Natural killer cell (primary cell): ENCODE results near the gene HYAL3. TPM values are rescaled to one million over a fixed set of nuclear protein-coding genes. Genes with fewer than 3 reads are reported as not detected.
"Not testable (repeated sequence)": the region's sequence is repeated elsewhere in the genome, so short reads cannot be mapped to it uniquely, and the experiment has no call there.

Experiments
- ATAC-seq, 3 donors: fragments of 150-1000 bp in 2 of 3; fragments of 200-7000 bp in 1 of 3; cut with Tn5 transposase; 1 replicate in 1 of 3; 2 replicates in 2 of 3; pipeline ENCODE4 v1.10.0; 2021; ENCODE audit warnings: mild to moderate bottlenecking in 2 of 3, moderate library complexity in 2 of 3
- DNase-seq, 2 donors: peaks; one replicate each; pipeline versions ENCODE4 v3.0.0 to v3.0.0-alpha.2; 2013 to 2021; ENCODE audit warnings: mixed read lengths in 1 of 2
- H3K27ac ChIP-seq: one replicate; pipeline ENCODE4 v1.5.1; 2013; ENCODE audit warnings: mild to moderate bottlenecking, low read length
- H3K27me3 ChIP-seq: one replicate; pipeline ENCODE4 v1.6.1; 2013; ENCODE audit warnings: low read length; ENCODE audit not compliant: control insufficient read depth, insufficient read depth
- H3K36me3 ChIP-seq: one replicate; pipeline ENCODE4 v1.6.1; 2013; ENCODE audit warnings: low read length; ENCODE audit not compliant: control insufficient read depth, insufficient read depth
- H3K4me1 ChIP-seq: one replicate; pipeline ENCODE4 v1.6.1; 2013; ENCODE audit warnings: low read length; ENCODE audit not compliant: control insufficient read depth, insufficient read depth
- H3K4me3 ChIP-seq: one replicate; pipeline ENCODE4 v1.5.1; 2013; ENCODE audit warnings: low read length
- H3K9me3 ChIP-seq: one replicate; pipeline ENCODE4 v1.6.1; 2013; ENCODE audit warnings: low read length; ENCODE audit not compliant: control insufficient read depth, insufficient read depth
- H3K27ac Mint-ChIP-seq, 2 donors: one replicate each; pipeline ENCODE4 v1.8.0; 2022; ENCODE audit warnings: mild to moderate bottlenecking in 2 of 2, mixed read lengths in 2 of 2, moderate library complexity in 1 of 2
- H3K27me3 Mint-ChIP-seq, 2 donors: one replicate each; pipeline ENCODE4 v1.8.0; 2022; ENCODE audit warnings: low read depth in 2 of 2, mixed read lengths in 2 of 2
- H3K36me3 Mint-ChIP-seq: one replicate; pipeline ENCODE4 v1.8.0; 2022; ENCODE audit warnings: mixed read lengths
- H3K4me1 Mint-ChIP-seq, 2 donors: one replicate each; pipeline ENCODE4 v1.8.0; 2022; ENCODE audit warnings: mixed read lengths in 2 of 2
- H3K4me3 Mint-ChIP-seq: one replicate; pipeline ENCODE4 v1.8.0; 2022; ENCODE audit warnings: mild to moderate bottlenecking, moderate library complexity, mixed read lengths
- H3K9me3 Mint-ChIP-seq, 2 donors: one replicate each; pipeline ENCODE4 v1.8.0; 2022; ENCODE audit warnings: mixed read lengths in 2 of 2
- WGBS: methylation state at CpG from one replicate; pipeline ENCODE4 v1.1.7; 2013; ENCODE audit warnings: missing lambda C conversion rate; ENCODE audit not compliant: insufficient coverage; 5-methylcytosine and 5-hydroxymethylcytosine counted together
- intact Hi-C: fragments of 100-400 bp; cut with micrococcal nuclease; formaldehyde crosslinking; loops from one replicate; pipeline ENCODE4 v1.14.2; 2022
- total RNA-seq, 4 donors: library from RNA; stranded (reverse); fragments of 120-200 nt in 1 of 4; gene quantifications; one replicate each; pipeline versions ENCODE4 v1.2.3 to v1.2.4, GENCODE V29; 2013 to 2022
- TF ChIP-seq, protein P1 (sequence below): fragments of 200-600 bp; IDR thresholded peaks from one replicate; pipeline ENCODE4 v1.8.0; 2022; ENCODE audit warnings: antibody characterized with exemption

The HYAL3 gene
- total RNA-seq, 3 donors from 2014 or later (not counting 1 experiment from before 2014, with no cell fraction given) = 0.93 to 2.0 (median 1.2) TPM

DNA sequence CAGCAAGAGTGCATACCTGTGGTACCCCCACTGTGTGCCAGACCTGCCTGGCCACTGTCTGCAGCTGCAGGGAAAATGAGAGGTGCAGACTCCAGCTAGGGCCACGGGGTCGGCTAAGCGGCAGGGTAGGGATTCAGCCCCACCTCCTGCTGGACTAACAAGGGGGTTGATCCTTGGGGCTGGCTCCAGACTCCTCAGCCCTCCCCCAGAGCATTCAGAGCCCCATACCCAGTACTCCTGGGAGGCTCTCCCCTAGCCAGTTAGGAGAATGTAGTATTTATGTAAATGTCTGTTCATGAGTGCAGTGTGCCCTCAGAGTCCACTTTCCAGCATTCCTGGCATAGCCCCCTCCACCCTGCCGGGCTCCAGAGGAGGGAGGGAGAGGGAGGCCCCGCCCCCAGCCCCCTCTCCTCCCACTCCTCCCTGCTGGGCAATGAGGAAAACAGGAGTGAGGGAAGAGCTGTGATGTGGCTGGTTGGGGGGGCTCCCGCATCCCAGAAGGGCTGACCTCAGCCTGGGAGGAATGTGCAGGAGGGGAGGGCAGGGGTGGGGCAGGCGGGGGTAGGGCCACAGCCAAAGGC, 34.7 kb downstream of the HYAL3 start:
- H3K27me3 ChIP-seq = peaks cover 3% of the 10 kb centered on the region
- Mint-ChIP-seq H3K4me1 (peaks cover 5 to 6% of the 10 kb centered on the region in 2 donors), H3K4me3 (no peak overlapping the region), H3K27ac (no peak overlapping the region), H3K36me3 (no peaks in the 10 kb centered on the region), H3K27me3 (peaks cover 0 to 6% of the 10 kb centered on the region in 2 donors), H3K9me3 (no peaks in the 10 kb centered on the region)
- TF ChIP-seq, protein P1, sequence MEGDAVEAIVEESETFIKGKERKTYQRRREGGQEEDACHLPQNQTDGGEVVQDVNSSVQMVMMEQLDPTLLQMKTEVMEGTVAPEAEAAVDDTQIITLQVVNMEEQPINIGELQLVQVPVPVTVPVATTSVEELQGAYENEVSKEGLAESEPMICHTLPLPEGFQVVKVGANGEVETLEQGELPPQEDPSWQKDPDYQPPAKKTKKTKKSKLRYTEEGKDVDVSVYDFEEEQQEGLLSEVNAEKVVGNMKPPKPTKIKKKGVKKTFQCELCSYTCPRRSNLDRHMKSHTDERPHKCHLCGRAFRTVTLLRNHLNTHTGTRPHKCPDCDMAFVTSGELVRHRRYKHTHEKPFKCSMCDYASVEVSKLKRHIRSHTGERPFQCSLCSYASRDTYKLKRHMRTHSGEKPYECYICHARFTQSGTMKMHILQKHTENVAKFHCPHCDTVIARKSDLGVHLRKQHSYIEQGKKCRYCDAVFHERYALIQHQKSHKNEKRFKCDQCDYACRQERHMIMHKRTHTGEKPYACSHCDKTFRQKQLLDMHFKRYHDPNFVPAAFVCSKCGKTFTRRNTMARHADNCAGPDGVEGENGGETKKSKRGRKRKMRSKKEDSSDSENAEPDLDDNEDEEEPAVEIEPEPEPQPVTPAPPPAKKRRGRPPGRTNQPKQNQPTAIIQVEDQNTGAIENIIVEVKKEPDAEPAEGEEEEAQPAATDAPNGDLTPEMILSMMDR = no peak
- peaks cover 16% of the 10 kb centered on the region for H3K4me1 ChIP-seq
- H3K9me3 ChIP-seq = no peaks in the 10 kb centered on the region
- DNase-seq (no peak), ATAC-seq (no peak)
- WGBS = 94% methylated on average over 3 of the region's 7 CpGs
- no peak overlapping the region for H3K27ac ChIP-seq
- intact Hi-C loops = no loop called here
- H3K36me3 ChIP-seq = peaks cover 3% of the 10 kb centered on the region
- no peak overlapping the region for H3K4me3 ChIP-seq

DNA sequence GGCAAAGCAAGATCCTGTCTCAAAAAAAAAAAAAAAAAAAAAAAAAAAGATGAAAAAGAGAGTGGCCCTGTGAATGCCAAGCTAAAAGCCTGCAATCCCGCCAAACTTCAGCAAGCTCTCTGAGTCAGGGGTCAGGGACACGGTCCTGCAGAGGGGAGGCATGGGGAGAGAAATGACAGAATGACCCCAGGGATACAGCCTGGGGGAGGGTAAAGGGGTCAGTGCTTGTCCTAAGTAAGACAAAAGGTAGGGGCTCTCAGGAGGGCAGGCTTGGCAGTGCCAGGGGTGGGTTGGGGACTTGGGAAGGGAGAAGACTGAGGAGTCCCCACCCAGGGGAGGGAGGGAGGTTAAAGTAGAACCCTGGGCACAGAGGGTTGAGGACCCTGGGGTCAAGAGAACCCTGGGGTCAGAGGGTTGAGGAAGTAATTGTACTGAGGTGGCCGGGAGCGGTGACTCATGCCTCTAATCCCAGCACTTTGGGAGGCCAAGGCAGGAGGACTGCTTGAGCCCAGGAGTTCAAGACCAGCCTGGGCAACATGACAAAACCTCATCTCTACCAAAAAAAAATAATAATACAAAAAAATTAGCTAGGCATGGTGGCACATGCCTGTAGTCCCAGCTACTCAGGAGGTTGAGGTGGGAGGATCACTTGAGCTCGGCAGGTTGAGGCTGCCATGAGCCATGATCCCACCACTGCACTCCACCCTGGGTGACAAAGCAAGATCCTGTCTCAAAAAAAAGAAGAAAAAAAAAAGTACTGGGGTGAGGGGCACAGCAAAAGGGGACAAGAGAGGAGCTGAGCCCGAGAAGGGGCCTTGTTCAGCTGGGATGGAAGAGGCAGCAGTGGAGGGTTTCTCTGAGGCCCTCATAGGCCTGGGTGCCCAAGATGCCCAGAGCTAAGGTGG, 35.5 kb downstream of the HYAL3 start:
- TF ChIP-seq, protein P1 = no peak
- Mint-ChIP-seq H3K4me3 (no peak overlapping the region), H3K27me3 (peaks cover 0 to 6% of the 10 kb centered on the region in 2 donors), H3K27ac (no peak overlapping the region), H3K36me3 (no peaks in the 10 kb centered on the region), H3K4me1 (peaks cover 5 to 6% of the 10 kb centered on the region in 2 donors), H3K9me3 (no peaks in the 10 kb centered on the region)
- ATAC-seq (no peak), DNase-seq (no peak)
- intact Hi-C loops = no loop called here
- Histone ChIP-seq H3K27ac (no peak overlapping the region), H3K4me3 (no peak overlapping the region), H3K27me3 (peaks cover 3% of the 10 kb centered on the region), H3K9me3 (no peaks in the 10 kb centered on the region), H3K36me3 (peaks cover 6% of the 10 kb centered on the region), H3K4me1 (peaks cover 19% of the 10 kb centered on the region)
- 82% methylated on average over 6 of the region's 6 CpGs for WGBS

DNA sequence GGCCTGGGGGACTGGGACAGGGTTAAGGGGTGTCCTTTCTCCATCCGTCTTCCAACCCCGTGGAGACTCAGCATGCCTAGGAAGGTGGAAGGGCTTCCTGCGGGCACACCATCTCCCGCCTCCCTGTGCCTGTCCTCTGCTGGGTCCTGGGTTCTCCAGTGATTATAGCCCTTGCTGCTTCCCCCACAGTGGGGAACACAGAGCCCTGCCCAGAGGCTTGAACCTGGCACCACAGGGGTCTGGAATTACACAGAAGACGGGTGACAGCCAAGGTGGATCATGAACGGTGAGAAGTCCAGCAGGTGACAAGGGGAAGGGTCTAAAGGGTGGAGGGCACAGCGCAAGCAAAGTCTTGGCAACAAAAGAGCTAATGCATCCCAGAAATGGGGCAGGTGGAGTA, 36.4 kb downstream of the HYAL3 start:
- H3K9me3 Mint-ChIP-seq = no peaks in the 10 kb centered on the region
- no peak overlapping the region for H3K27ac Mint-ChIP-seq
- Histone ChIP-seq H3K9me3 (no peaks in the 10 kb centered on the region), H3K36me3 (peaks cover 13% of the 10 kb centered on the region), H3K27me3 (peaks cover under 1% of the 10 kb centered on the region), H3K4me3 (no peak overlapping the region), H3K27ac (no peak overlapping the region), H3K4me1 (peaks cover 19% of the 10 kb centered on the region)
- H3K4me1 Mint-ChIP-seq = peaks cover 5 to 11% of the 10 kb centered on the region in 2 donors
- H3K27me3 Mint-ChIP-seq = peaks cover 0 to 3% of the 10 kb centered on the region in 2 donors
- WGBS = 95% methylated on average over 7 of the region's 7 CpGs
- H3K4me3 Mint-ChIP-seq = no peak overlapping the region
- TF ChIP-seq, protein P1 = no peak
- DNase-seq (no peak), ATAC-seq (no peak)
- intact Hi-C loops = no loop called here
- no peaks in the 10 kb centered on the region for H3K36me3 Mint-ChIP-seq

DNA sequence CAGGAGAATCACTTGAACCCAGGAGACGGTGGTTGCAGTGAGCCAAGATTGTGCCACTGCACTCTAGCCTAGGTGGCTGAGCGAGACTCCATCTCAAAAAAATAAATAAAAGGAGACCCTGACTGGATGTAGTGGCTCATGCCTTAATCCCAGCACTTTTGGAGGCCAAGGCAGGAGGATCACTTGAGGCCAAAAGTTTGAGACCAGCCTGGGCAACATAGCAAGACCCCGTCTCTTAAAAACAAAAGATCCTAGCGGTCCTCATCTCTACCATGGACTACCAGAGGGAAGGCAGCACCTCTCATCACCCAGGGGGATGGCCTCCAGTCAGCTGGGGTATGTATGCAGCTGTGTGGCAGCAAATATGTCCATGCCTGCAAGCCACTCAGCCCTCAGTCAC, 37.0 kb downstream of the HYAL3 start:
- H3K27me3 ChIP-seq, DNase-seq, intact Hi-C loops, H3K9me3 ChIP-seq, H3K27ac ChIP-seq, H3K9me3 Mint-ChIP-seq, H3K4me3 ChIP-seq, H3K4me3 Mint-ChIP-seq, H3K36me3 Mint-ChIP-seq, H3K27me3 Mint-ChIP-seq, ATAC-seq: not testable (repeated sequence)
- H3K27ac Mint-ChIP-seq = peak overlapping the region in 1 of 2 donors; percentile 84
- WGBS = 91% methylated on average over 4 of the region's 4 CpGs
- Histone ChIP-seq H3K4me1 (peaks cover 19% of the 10 kb centered on the region), H3K36me3 (peaks cover 19% of the 10 kb centered on the region)
- peaks cover 5 to 11% of the 10 kb centered on the region in 2 donors for H3K4me1 Mint-ChIP-seq
